ENCODE measurements around the gene GBE1. TPM values are rescaled to one million over a fixed set of nuclear protein-coding genes. Genes with fewer than 3 reads are reported as not detected.

GBE1 gene
- polyA plus RNA-seq, 1 donor (not counting 4 experiments of a cell fraction or from before 2014, with no cell fraction given) = 30.2 TPM

DNA sequence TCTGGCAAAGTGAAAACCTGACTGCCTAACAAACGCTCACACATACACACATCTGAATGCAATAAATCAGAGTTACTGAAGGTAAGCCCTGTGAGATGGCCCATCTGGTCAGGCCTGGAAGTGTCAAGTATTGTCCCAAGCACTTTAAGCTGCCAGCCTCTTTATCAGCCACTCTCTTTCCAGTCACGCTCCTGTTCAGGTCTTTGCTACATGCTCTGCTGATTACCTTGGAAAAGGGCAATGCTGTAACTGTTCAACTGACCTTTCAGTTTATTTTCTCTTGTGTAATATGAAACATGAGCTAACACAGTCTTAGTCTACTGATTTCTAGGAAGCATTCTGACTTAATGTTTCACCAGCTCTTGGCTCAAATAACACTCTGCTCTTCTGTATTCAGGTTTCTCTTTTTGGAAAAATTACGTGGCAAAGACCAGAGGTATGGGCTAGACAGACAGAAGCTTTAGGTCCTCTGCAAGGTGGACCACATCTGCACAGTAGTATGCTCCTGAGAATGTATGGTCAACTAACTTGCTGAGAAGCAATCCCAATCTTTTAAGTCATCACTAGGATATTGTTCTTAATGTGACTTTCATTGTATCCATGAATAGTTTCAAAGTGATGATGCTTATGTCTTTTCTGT is 44.5 kb downstream of the GBE1 start:
- H3K27ac ChIP-seq (ENCODE audit: control insufficient read depth, insufficient read depth, low read length) = no peak overlapping the region
- FAIRE-seq = peak; percentile 60
- no peak overlapping the region for H3K4me2 ChIP-seq (ENCODE audit: control insufficient read depth, extremely low read depth, insufficient read depth, low read depth, low read length)
- no peaks in the 10 kb centered on the region for H3K9me1 ChIP-seq (ENCODE audit: control insufficient read depth, extremely low read depth, insufficient read depth, low read length)
- H2AFZ ChIP-seq (ENCODE audit: control insufficient read depth, low read length) = no peak overlapping the region
- H3K79me2 ChIP-seq (ENCODE audit: control insufficient read depth, insufficient read depth, low read length) = no peaks in the 10 kb centered on the region
- no peak for DNase-seq (ENCODE audit: low read depth, low spot score)
- no peaks in the 10 kb centered on the region for H4K20me1 ChIP-seq (ENCODE audit: control insufficient read depth, extremely low read depth, insufficient read depth, low read length)
- H3K27me3 ChIP-seq (ENCODE audit: control insufficient read depth, extremely low read depth, insufficient read depth, low read length) = no peaks in the 10 kb centered on the region
- no peak overlapping the region for H3K9ac ChIP-seq (ENCODE audit: control insufficient read depth, extremely low read depth, insufficient read depth, low read length)
- TF ChIP-seq EZH2 (IDR thresholded peaks at IDR 0.05; ENCODE audit: low read length) (no peak), CTCF (optimal IDR thresholded peaks at IDR 0.05 in 1 of 3, IDR thresholded peaks at IDR 0.05 in 1 of 3, conservative IDR thresholded peaks at IDR 0.05 in 1 of 3; ENCODE audit: extremely low read depth in 1 of 3, insufficient read depth in 2 of 3, low read length in 3 of 3) (no peak)
- dilution Hi-C loops (cut with MboI; ENCODE audit: extremely low pct_ligation_motif_present, low sequenced_read_pairs) = no loop called here
- H3K9me3 ChIP-seq (ENCODE audit: control insufficient read depth, low read depth, low read length) = no peaks in the 10 kb centered on the region
- no peak overlapping the region for H3K4me3 ChIP-seq (ENCODE audit: control insufficient read depth in 2 of 3, extremely low read depth in 1 of 3, insufficient read depth in 2 of 3, low read depth in 1 of 3, low read length in 3 of 3)
- H3K4me1 ChIP-seq (ENCODE audit: control insufficient read depth, extremely low read depth, insufficient read depth, low read length) = no peaks in the 10 kb centered on the region
- H3K36me3 ChIP-seq (ENCODE audit: control insufficient read depth in 2 of 2, extremely low read depth in 1 of 2, insufficient read depth in 2 of 2, low read length in 2 of 2) = no peaks in the 10 kb centered on the region

- H3K36me3 ChIP-seq (ENCODE audit: control insufficient read depth in 2 of 2, extremely low read depth in 1 of 2, insufficient read depth in 2 of 2, low read length in 2 of 2) = no peaks in the 10 kb centered on the region
- H3K27ac ChIP-seq (ENCODE audit: control insufficient read depth, insufficient read depth, low read length) = no peak overlapping the region
- no peaks in the 10 kb centered on the region for H3K4me1 ChIP-seq (ENCODE audit: control insufficient read depth, extremely low read depth, insufficient read depth, low read length)
- no peak overlapping the region for H2AFZ ChIP-seq (ENCODE audit: control insufficient read depth, low read length)
- no peaks in the 10 kb centered on the region for H3K27me3 ChIP-seq (ENCODE audit: control insufficient read depth, extremely low read depth, insufficient read depth, low read length)
- no peaks in the 10 kb centered on the region for H3K9me1 ChIP-seq (ENCODE audit: control insufficient read depth, extremely low read depth, insufficient read depth, low read length)
- no peaks in the 10 kb centered on the region for H3K79me2 ChIP-seq (ENCODE audit: control insufficient read depth, insufficient read depth, low read length)
- DNase-seq (ENCODE audit: low read depth, low spot score) (peak; percentile 41), FAIRE-seq (peak; percentile 74)
- dilution Hi-C loops (cut with MboI; ENCODE audit: extremely low pct_ligation_motif_present, low sequenced_read_pairs) = no loop called here
- H4K20me1 ChIP-seq (ENCODE audit: control insufficient read depth, extremely low read depth, insufficient read depth, low read length) = no peaks in the 10 kb centered on the region
- no peak overlapping the region for H3K4me3 ChIP-seq (ENCODE audit: control insufficient read depth in 2 of 3, extremely low read depth in 1 of 3, insufficient read depth in 2 of 3, low read depth in 1 of 3, low read length in 3 of 3)
- H3K4me2 ChIP-seq (ENCODE audit: control insufficient read depth, extremely low read depth, insufficient read depth, low read depth, low read length) = peak overlapping the region; percentile 25
- H3K9me3 ChIP-seq (ENCODE audit: control insufficient read depth, low read depth, low read length) = no peaks in the 10 kb centered on the region
- TF ChIP-seq EZH2 (IDR thresholded peaks at IDR 0.05; ENCODE audit: low read length) (no peak), CTCF (optimal IDR thresholded peaks at IDR 0.05 in 1 of 3, IDR thresholded peaks at IDR 0.05 in 1 of 3, conservative IDR thresholded peaks at IDR 0.05 in 1 of 3; ENCODE audit: extremely low read depth in 1 of 3, insufficient read depth in 2 of 3, low read length in 3 of 3) (no peak)
- H3K9ac ChIP-seq (ENCODE audit: control insufficient read depth, extremely low read depth, insufficient read depth, low read length) = no peak overlapping the region
These were observed 48.4 kb downstream of the GBE1 start for GRCh38 chr3:81713031-81713430.

All from keratinocyte (primary cell).